Suprapubic skin (tissue), 4 donors: ENCODE measurements around the gene PPP2R3A. TPM values are rescaled to one million over a fixed set of nuclear protein-coding genes. Genes with fewer than 3 reads are reported as not detected.

Source experiments
- DNase-seq, 2 donors: peaks; one replicate each; pipeline ENCODE4 v3.0.0-alpha.2; 2019; ENCODE audit warnings: low spot score in 2 of 2
- H3K27ac ChIP-seq: fragments of 200-600 bp; sonication (generic); one replicate; pipeline ENCODE4 v1.5.1; 2019
- H3K27me3 ChIP-seq: fragments of 200-600 bp; sonication (generic); one replicate; pipeline ENCODE4 v1.5.1; 2019
- H3K36me3 ChIP-seq: fragments of 200-600 bp; sonication (generic); one replicate; pipeline ENCODE4 v1.5.1; 2019
- H3K4me1 ChIP-seq: fragments of 200-600 bp; sonication (generic); one replicate; pipeline ENCODE4 v1.5.1; 2019
- H3K4me3 ChIP-seq: fragments of 200-600 bp; sonication (generic); one replicate; pipeline ENCODE4 v1.5.1; 2019; ENCODE audit warnings: mild to moderate bottlenecking
- H3K9me3 ChIP-seq: fragments of 200-600 bp; sonication (generic); one replicate; pipeline ENCODE4 v1.5.1; 2019
- EP300 ChIP-seq: sonication (generic); formaldehyde crosslinking; IDR thresholded peaks from one replicate; pipeline ENCODE4 v1.6.1; 2017; ENCODE audit warnings: antibody characterized with exemption
- POLR2A ChIP-seq, 2 donors: fragments of 450-650 bp; IDR thresholded peaks; one replicate each; pipeline ENCODE4 v1.6.1; 2017; ENCODE audit warnings: antibody characterized with exemption in 2 of 2, mild to moderate bottlenecking in 2 of 2, moderate library complexity in 2 of 2
- POLR2AphosphoS5 ChIP-seq, 3 donors: sonication (generic); formaldehyde crosslinking; IDR thresholded peaks; one replicate each; pipeline ENCODE4 v1.6.1; 2017; ENCODE audit warnings: antibody characterized with exemption in 3 of 3
- WGBS: methylation state at CpG from one replicate; pipeline ENCODE4 v1.1.5; 2018; 5-methylcytosine and 5-hydroxymethylcytosine counted together
- total RNA-seq, 4 donors: library from RNA; depleted of rRNA; stranded (reverse); fragments of >200 nt; gene quantifications; one replicate each; pipeline ENCODE4 v1.1.0, GENCODE V29; 2016
- TF ChIP-seq, protein P1 (sequence below), 2 donors: fragments of 200-600 bp in 1 of 2; fragments of 450-650 bp in 1 of 2; sonication (generic) in 1 of 2; IDR thresholded peaks; one replicate each; pipeline ENCODE4 v1.5.1; 2016 to 2019; ENCODE audit warnings: antibody characterized with exemption in 2 of 2, mild to moderate bottlenecking in 1 of 2, moderate library complexity in 1 of 2

Gene PPP2R3A
- total RNA-seq, 4 donors from 2014 or later: 51.2 to 71.7 (median 52.9) TPM

DNA sequence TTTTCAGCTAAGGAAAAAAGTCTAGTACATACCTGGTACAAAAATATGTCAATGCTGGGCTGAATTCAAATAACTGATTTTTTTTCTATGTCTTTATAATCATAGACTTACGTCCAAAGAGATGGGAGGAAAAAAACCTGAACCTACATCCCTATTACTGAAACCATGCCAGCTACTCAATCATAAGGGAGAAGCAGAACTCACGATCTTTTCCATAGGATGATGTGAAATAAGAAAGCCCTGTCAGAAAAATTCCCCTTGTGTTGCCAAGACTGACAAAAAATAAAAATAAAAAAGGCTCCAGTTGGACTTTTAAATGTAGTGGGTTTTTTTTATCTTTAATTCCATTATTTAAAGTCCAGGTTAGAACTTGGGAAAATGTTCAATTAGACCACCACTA lies 227.3 kb downstream of the PPP2R3A start:
- TF ChIP-seq POLR2AphosphoS5 (IDR thresholded peaks at IDR 0.05): no peak
- no peak for TF ChIP-seq POLR2A (IDR thresholded peaks at IDR 0.05)
- TF ChIP-seq EP300: no peak
- TF ChIP-seq, protein P1, sequence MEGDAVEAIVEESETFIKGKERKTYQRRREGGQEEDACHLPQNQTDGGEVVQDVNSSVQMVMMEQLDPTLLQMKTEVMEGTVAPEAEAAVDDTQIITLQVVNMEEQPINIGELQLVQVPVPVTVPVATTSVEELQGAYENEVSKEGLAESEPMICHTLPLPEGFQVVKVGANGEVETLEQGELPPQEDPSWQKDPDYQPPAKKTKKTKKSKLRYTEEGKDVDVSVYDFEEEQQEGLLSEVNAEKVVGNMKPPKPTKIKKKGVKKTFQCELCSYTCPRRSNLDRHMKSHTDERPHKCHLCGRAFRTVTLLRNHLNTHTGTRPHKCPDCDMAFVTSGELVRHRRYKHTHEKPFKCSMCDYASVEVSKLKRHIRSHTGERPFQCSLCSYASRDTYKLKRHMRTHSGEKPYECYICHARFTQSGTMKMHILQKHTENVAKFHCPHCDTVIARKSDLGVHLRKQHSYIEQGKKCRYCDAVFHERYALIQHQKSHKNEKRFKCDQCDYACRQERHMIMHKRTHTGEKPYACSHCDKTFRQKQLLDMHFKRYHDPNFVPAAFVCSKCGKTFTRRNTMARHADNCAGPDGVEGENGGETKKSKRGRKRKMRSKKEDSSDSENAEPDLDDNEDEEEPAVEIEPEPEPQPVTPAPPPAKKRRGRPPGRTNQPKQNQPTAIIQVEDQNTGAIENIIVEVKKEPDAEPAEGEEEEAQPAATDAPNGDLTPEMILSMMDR (IDR thresholded peaks at IDR 0.05): no peak
- no peak for DNase-seq
- H3K27ac ChIP-seq: no peak overlapping the region
- H3K27me3 ChIP-seq: no peaks in the 10 kb centered on the region
- H3K36me3 ChIP-seq: no peaks in the 10 kb centered on the region
- H3K4me1 ChIP-seq: peaks cover 64% of the 10 kb centered on the region
- whole genome bisulfite sequencing: 5% methylated on average over 2 of the region's 2 CpGs
- H3K4me3 ChIP-seq: peak overlapping the region; percentile 71
- H3K9me3 ChIP-seq: no peaks in the 10 kb centered on the region

GRCh38 chr3:136193278-136194054 lies 227.9 kb downstream of the PPP2R3A start:
- Histone ChIP-seq H3K27ac (peak overlapping the region; percentile 98), H3K4me1 (peaks cover 61% of the 10 kb centered on the region), H3K9me3 (no peaks in the 10 kb centered on the region), H3K4me3 (peak overlapping the region; percentile 71), H3K36me3 (no peaks in the 10 kb centered on the region), H3K27me3 (no peaks in the 10 kb centered on the region)
- 3% methylated on average over 6 of the region's 6 CpGs for WGBS
- TF ChIP-seq POLR2AphosphoS5 (IDR thresholded peaks at IDR 0.05) (no peak), EP300 (no peak), POLR2A (IDR thresholded peaks at IDR 0.05) (no peak)
- TF ChIP-seq, protein P1 (IDR thresholded peaks at IDR 0.05): no peak
- no peak for DNase-seq

GRCh38 chr3:136194409-136195257 lies 229.1 kb downstream of the PPP2R3A start:
- H3K4me3 ChIP-seq: peak overlapping the region; percentile 71
- no peak for DNase-seq
- peaks cover 51% of the 10 kb centered on the region for H3K4me1 ChIP-seq
- under 1% methylated on average over 47 of the region's 47 CpGs for WGBS
- H3K36me3 ChIP-seq: no peaks in the 10 kb centered on the region
- H3K9me3 ChIP-seq: no peaks in the 10 kb centered on the region
- no peak for TF ChIP-seq POLR2A (IDR thresholded peaks at IDR 0.05)
- TF ChIP-seq EP300: no peak
- TF ChIP-seq, protein P1 (IDR thresholded peaks at IDR 0.05): no peak
- no peak for TF ChIP-seq POLR2AphosphoS5 (IDR thresholded peaks at IDR 0.05)
- no peaks in the 10 kb centered on the region for H3K27me3 ChIP-seq
- H3K27ac ChIP-seq: peak overlapping the region; percentile 98

DNA sequence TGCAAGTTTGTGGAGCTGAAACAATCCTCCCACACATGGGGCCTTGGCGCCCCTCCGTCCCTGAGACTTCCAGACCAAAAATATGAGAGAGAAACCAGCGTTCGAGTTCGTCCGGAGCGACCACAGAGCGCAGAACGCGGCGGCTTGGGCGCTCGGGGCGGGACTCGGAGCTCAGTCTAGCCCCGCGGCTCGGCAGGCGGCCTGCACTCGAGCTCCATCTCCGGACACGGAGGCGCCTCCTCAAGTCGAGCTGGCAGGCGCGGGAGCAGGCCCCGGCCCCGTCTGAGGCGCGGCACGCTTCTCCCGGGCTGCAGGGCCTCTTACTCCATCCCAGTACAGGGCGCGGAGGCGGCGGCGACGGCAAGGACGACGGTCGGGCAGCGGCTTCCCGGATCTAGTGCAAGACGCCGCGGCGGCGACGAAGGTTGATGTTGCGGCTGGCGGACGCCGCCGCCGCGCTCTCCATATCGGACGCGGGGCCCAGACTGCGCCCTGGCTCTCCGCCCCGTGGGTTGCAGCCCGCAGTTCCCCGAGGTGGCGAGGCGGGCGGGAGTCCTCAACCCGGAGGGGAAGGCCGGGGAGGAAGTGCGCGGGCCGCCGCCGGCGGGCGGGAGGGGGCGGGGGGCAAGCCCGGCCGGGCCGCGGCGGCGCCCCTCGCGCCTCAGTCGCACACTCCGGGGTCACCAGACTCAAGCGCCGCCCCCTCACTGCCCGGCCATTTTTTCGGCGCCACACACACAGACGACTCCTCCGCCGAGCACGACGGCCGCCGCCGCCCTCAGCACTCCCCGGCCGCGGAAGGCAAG lies 229.9 kb downstream of the PPP2R3A start:
- peak; percentile 89 to 90 for DNase-seq
- WGBS: under 1% methylated on average over 64 of the region's 103 CpGs
- Histone ChIP-seq H3K4me1 (peaks cover 50% of the 10 kb centered on the region), H3K27ac (peak overlapping the region; percentile 98), H3K4me3 (peak overlapping the region; percentile 71), H3K27me3 (no peaks in the 10 kb centered on the region), H3K9me3 (no peaks in the 10 kb centered on the region), H3K36me3 (no peaks in the 10 kb centered on the region)
- TF ChIP-seq POLR2AphosphoS5 (IDR thresholded peaks at IDR 0.05) (peak in 2 of 3 donors; percentile 7 to 23), POLR2A (IDR thresholded peaks at IDR 0.05) (peak in 1 of 2 donors; percentile 6), EP300 (no peak)

DNA sequence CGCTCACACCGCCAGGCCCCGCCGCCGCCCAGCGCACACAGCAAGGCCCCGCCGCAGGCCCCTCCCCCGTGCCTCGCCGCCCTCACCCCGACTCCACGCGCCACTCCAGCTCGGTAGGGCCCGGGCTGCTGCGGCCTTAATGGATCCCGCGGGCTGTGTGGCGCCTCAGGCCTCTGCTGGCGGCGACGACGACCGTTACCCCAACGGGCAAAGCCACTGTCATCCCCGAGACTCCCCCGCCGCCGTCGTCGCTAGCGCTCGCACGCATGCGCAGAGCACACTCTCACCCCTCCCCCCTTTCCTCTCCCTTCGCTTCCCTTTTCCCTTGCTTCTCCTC lies 230.5 kb downstream of the PPP2R3A start, which contains the start of gene MSL2:
Gene MSL2 (minus strand): TSS at position 272 of the 337 bp plus-strand sequence. CDS start 1,222 bp downstream, outside the sequence.
- DNase-seq: no peak
- no peaks in the 10 kb centered on the region for H3K27me3 ChIP-seq

More for the DNA sequence above, 230.5 kb downstream of the PPP2R3A start, which contains the start of gene MSL2:
- peaks cover 44% of the 10 kb centered on the region for H3K4me1 ChIP-seq
- no peaks in the 10 kb centered on the region for H3K9me3 ChIP-seq
- no peaks in the 10 kb centered on the region for H3K36me3 ChIP-seq
- TF ChIP-seq, protein P1 (IDR thresholded peaks at IDR 0.05): no peak
- peak in 1 of 2 donors; percentile 74 for TF ChIP-seq POLR2A (IDR thresholded peaks at IDR 0.05)
- 1% methylated on average over 24 of the region's 37 CpGs for WGBS
- H3K4me3 ChIP-seq: peak within 1 kb of the TSS; percentile 71
- peak within 1 kb of the TSS; percentile 98 for H3K27ac ChIP-seq
